Measurements from ENCODE around the gene MRGPRG. TPM values are rescaled to one million over a fixed set of nuclear protein-coding genes. Genes with fewer than 3 reads are reported as not detected.
"Not testable (repeated sequence)": the region's sequence is repeated elsewhere in the genome, so short reads cannot be mapped to it uniquely, and the experiment has no call there.

The MRGPRG gene
- polyA plus RNA-seq, 1 donor = not detected

DNA sequence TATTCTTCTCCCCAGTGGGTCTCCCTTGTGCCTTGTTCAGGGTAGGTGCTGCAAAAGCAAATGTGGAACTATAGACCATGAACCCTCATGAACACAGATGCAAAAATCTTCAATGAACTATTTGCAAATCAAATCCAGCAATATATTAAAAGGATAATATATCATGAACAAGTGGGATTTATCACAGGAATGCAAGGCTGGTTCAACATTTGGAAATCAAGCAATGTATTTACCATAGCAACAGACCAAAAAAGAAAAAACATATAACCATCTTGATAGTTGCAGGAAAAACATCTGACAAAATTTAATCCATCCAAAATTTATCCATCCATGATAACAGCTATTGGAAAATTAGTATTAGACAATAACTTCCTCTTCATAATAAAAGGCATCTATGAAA, 42.1 kb downstream of the MRGPRG start:
- no peak for DNase-seq

DNA sequence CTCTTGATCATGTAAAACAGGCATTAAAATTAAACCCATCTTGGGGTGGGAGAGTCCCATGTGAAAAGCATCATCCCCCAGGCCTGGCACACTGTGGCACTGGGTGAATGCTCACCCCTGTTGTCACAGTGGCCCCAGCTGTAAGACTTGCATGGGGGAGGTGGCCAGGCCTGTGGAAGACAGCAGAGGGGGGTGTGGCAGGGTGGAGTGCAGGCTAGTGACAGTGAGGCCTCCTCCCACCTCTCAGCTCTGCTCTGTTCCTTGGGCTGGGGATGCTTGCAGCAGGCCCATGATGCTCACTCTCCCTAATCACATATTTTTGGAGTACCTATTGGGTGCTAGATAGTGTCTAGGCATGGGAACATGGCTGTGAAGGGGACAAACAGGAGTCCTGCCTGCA, 43.4 kb downstream of the MRGPRG start:
- DNase-seq = no peak

DNA sequence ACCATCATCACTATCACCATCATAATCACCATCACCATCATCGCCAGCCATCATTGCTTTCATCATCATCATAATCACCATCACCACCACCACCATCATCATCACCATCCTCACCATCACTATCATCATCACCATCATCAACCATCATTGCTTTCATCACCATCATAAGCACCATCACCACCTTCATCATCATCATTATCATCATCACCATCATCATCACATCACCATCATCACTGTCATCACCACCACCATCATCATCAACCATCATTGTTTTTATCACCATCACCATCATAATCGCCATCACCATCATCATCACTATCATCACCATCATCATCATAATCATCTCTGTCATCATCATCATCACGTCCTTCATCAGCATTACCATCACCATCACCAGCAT, 44.2 kb downstream of the MRGPRG start:
- no peak for DNase-seq

DNA sequence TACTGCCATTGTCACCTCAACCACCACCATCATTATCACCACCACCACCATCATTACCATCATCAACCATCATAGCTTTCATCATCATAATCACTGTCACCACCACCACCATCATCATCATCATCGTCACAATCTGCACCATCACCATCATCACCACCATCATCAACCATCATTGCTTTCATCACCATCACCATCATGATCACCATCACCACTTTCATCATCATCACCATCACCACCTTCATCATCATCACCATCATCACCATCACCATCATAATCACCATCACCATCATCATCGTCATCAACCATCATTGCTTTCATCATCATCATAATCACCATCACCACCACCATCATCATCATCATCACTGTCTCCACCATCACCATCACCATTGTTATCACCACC, 44.8 kb downstream of the MRGPRG start:
- DNase-seq = no peak

DNA sequence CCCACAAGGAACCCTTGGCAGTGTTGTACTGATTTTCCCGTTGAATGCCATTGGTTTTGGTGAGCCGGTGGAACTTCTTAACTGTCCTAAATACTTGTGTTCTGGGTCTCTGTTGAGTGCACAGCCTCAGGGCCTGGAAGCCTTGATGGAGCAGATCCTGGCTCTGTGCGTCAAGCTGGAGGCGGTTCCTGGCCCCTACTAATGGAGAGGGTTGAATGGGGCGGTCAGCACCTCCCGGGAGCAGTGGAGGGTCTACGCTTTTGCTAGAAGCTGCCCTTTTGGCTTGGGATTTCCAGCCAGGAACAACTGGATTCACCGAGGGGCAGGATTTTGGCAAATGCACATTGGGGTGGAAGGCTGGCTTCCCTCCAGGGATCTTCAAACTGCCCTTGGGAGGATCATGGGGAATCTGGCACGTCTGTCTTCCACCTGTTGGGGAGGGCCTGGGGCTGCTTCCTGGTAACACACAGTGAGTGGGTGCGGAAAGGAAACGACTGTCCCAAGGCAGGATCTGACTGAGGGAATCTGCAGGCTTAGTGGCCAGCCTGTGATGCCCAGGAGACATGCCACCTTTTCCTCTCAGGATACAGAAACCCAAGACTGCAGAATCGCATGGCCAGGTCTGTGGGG, 46.6 kb downstream of the MRGPRG start:
- no peak for DNase-seq

DNA sequence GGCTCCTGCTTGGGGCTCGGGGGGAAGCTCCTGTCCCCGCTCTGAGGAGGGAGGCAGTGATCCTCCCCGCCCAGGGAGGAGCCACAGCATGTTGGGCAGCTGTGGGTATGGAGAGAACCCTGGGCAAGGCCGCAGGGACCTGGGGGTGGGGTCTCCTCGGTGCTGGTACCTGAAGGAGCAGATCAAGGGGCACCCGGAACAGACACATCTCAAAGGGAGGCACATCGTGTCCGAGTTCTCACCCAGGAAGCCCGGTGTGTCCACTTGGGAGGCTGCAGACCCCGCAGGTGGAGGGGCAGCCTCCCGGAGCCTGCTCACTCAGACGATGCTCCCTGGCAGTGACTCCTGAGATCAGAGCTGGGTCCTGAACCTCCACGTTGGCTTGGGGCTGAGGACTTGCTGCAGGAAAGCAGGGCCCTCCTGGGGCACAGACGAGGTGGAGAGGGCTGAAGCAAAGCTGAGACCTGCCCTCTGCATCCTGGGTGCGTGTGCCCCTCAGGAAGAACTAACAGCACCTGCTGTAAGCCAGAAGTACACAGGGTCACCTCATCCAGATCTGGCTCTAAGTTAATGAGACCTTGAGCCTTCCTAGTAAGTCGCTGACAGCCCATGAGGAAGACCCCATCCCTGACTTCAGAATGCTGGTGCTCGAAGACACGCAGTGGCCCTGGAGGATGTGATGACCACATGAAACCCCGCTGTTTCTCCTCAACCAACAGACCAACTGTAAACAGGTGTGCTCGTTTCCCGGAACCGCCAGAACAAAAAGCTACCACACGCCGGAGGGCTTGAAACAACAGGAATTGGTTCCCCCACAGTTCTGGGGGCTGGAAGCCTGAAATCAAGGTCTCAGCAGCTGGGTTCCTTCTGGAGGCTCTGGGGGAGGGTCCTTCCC, 47.6 kb downstream of the MRGPRG start:
- DNase-seq = no peak

DNA sequence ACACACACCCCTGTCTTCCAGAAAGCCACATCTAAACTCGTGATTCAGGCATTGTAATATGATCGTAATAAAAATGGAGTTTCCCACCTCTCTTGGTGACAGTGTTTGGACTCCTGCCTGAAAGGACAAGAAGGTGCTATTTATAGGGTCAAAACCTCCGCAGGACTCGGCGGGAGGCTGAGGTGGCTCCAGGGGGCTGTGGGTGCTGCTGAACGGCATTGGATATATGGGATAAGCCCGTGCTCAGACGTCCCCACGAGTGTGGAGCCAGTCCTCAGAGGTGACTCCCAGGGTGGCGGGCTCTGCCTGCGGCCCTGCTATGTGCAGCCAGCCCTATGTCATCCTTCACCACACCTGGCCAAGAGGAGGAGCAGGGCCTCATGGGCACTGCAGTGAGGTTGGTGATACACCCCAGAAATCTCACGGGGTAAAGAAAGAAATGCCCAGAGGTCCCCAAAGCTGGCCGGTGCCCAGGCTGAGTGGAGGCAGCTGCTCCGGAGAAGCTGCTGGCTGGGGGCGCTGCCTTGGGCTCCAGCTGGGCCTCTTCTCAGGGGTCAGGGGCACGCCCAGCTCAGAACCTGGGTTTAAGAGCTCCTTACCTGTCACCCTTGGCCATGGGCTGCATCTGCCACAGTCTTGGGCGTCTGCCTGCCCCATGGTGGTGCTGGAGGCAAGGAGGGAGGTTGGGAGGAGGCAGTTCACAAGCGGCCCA, 48.4 kb downstream of the MRGPRG start:
- no peak for DNase-seq

DNA sequence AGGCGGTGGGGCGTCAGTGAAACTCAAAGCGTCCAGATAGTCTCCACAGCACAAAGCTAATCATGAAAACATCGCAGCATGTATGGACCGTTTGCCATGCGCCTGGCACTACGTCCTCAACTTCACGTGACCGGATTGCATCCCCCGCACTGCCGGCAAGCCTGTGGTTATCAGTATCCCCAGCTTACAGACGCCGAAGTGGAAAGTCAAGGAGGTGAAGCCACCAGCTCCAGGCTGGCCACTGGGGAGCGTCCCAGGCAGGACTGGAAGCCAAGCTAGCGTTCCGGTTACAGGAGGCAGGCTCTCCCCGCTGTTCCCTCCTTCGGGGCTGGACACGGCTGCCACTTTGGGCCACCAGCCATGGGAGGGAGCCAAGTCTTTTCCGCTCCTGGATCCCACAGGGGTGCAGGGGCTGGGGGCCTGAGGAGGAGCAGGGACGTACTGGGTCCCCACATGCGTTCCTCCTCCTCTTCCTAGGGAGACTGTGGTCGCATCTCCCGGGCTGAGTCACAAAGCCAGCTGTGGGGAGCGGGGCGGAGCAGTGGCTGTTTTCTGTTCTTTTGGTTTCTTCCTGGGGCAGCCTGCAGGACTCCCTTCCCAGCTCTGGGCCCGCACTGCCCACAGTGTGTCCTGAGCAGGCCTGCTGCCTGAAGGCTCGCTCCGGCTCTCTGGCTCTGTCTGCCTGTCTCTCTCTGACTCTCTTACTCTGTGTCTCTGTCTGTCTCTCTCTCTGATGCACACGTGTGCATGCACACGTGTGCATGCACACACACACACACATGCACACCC, 49.2 kb downstream of the MRGPRG start:
- no peak for DNase-seq

DNA sequence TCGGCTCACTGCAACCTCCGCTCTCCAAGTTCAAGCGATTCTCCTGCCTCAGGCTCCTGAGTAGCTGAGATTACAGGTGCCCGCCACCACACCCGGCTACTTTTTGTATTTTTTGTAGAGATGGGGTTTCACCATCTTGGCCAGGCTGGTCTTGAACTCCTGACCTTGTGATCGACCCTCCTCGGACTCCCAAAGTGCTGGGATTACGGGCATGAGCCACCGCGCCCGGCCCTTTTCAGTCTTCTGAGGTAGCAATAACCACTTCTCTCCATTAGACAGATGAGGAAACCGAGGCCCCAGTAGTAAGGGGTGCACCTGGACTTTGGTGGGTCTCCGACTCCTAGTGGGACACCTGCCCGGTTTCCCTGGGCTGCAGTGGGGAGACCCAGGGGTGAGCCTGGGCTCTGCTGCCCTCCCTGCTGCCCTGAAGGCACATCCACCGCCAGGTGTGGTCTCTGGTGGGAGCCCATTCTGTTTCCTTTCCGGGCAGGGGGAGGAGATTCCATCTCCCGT, 49.8 kb downstream of the MRGPRG start:
- DNase-seq = not testable (repeated sequence)

Other genes with a start within 250 kb of the MRGPRG start
- gene NAP1L4, start 226.5 kb downstream of the MRGPRG start, polyA plus RNA-seq (ENCODE audit: insufficient read length) = 245 TPM
- 28.4 TPM for gene CARS1, start 161.4 kb downstream of the MRGPRG start, polyA plus RNA-seq (ENCODE audit: insufficient read length)
- gene OSBPL5, start 53.5 kb downstream of the MRGPRG start, polyA plus RNA-seq (ENCODE audit: insufficient read length) = 20.5 TPM
- gene MRGPRE, start 13.6 kb upstream of the MRGPRG start, polyA plus RNA-seq (ENCODE audit: insufficient read length) = not detected
- gene ZNF195, start 160.3 kb upstream of the MRGPRG start, polyA plus RNA-seq (ENCODE audit: insufficient read length) = 51.5 TPM